HL-60 (cell line): Measurements from ENCODE around the gene PLEKHG3.

Source experiments
- DNase-seq, 2 experiments: peaks; one replicate each; pipeline ENCODE4 v3.0.0-alpha.2; 2010 to 2020; ENCODE audit warnings: low read depth in 1 of 2, low spot score in 1 of 2
- H3K27ac ChIP-seq: fragments of 250-450 bp; sonication (Bioruptor Pico); replicated peaks from 2 replicates; pipeline ENCODE4 v1.5.1; 2020; ENCODE audit warnings: mild to moderate bottlenecking, moderate library complexity
- H3K27me3 ChIP-seq: fragments of 250-450 bp; sonication (Bioruptor Pico); 2 replicates; pipeline ENCODE4 v1.5.1; 2021; ENCODE audit warnings: mild to moderate bottlenecking, moderate library complexity; ENCODE audit not compliant: insufficient read depth, poor library complexity, severe bottlenecking
- H3K4me3 ChIP-seq: replicated peaks from 2 replicates; pipeline ENCODE4 v1.5.1; 2011; ENCODE audit warnings: mild to moderate bottlenecking, control low read depth, low read length; ENCODE audit not compliant: insufficient read depth
- CTCF ChIP-seq: IDR thresholded peaks from one replicate; pipeline ENCODE4 v1.5.1; 2011; ENCODE audit warnings: low read length, control low read depth, inconsistent platforms; ENCODE audit not compliant: insufficient read depth
- GABPA ChIP-seq: IDR thresholded peaks from 2 replicates; pipeline ENCODE4 v1.6.1; 2012; ENCODE audit warnings: low read depth
- POLR2AphosphoS5 ChIP-seq: IDR thresholded peaks from 2 replicates; pipeline ENCODE4 v1.6.1; 2012; ENCODE audit warnings: low read depth
- REST ChIP-seq: IDR thresholded peaks from 2 replicates; pipeline ENCODE4 v1.6.1; 2012; ENCODE audit warnings: low read depth; ENCODE audit not compliant: insufficient replicate concordance
- SPI1 ChIP-seq: IDR thresholded peaks from 2 replicates; pipeline ENCODE4 v1.6.1; 2012; ENCODE audit warnings: low read depth, mild to moderate bottlenecking, borderline replicate concordance

PLEKHG3 gene

GRCh38 chr14:64715146-64715627, 11.0 kb downstream of the PLEKHG3 start:
- Histone ChIP-seq H3K27me3 (no peaks in the 10 kb centered on the region), H3K27ac (no peak overlapping the region), H3K4me3 (no peak overlapping the region)
- TF ChIP-seq SPI1, result no peak
- no peak for TF ChIP-seq CTCF
- TF ChIP-seq REST, result no peak
- no peak for TF ChIP-seq POLR2AphosphoS5
- TF ChIP-seq GABPA, result no peak
- DNase-seq, result no peak

GRCh38 chr14:64715628-64716412, 11.6 kb downstream of the PLEKHG3 start:
- H3K27ac ChIP-seq, result no peak overlapping the region; the same call in 1 of the 2 replicates
- no peaks in the 10 kb centered on the region for H3K27me3 ChIP-seq
- no peak for DNase-seq
- no peak overlapping the region for H3K4me3 ChIP-seq
- TF ChIP-seq GABPA (no peak), REST (no peak), CTCF (no peak), SPI1 (no peak), POLR2AphosphoS5 (no peak)

GRCh38 chr14:64717870-64718269, 13.6 kb downstream of the PLEKHG3 start:
- TF ChIP-seq GABPA, result no peak
- H3K27me3 ChIP-seq, result no peaks in the 10 kb centered on the region
- H3K4me3 ChIP-seq, result no peak overlapping the region
- peak overlapping the region; percentile 63; the same call in 1 of the 2 replicates for H3K27ac ChIP-seq
- DNase-seq, result no peak

GRCh38 chr14:64718762-64719161, 14.5 kb downstream of the PLEKHG3 start:
- TF ChIP-seq REST (no peak), CTCF (no peak), GABPA (no peak), SPI1 (no peak), POLR2AphosphoS5 (no peak)
- H3K4me3 ChIP-seq, result no peak overlapping the region
- no peak overlapping the region for H3K27ac ChIP-seq
- H3K27me3 ChIP-seq, result no peaks in the 10 kb centered on the region
- no peak for DNase-seq
